KG1 (cell line): ENCODE measurements around the gene STUB1.
"Not testable (repeated sequence)": the region's sequence is repeated elsewhere in the genome, so short reads cannot be mapped to it uniquely, and the experiment has no call there.

ENCODE experiments used
- DNase-seq: peaks from one replicate; lab custom pipeline; 2025; lab: John Stamatoyannopoulos, UW

The STUB1 gene

GRCh38 chr16:678858-679813, 1.1 kb upstream of the STUB1 start:
- DNase-seq = no peak

GRCh38 chr16:680625-680945, 375 bp downstream of the STUB1 start:
- no peak for DNase-seq

GRCh38 chr16:680967-681745, 946 bp downstream of the STUB1 start:
- peak; percentile 4 for DNase-seq

GRCh38 chr16:681746-682427, 1.7 kb downstream of the STUB1 start:
- DNase-seq = no peak

- no peak for DNase-seq
These were observed 2.5 kb downstream of the STUB1 start for GRCh38 chr16:682493-683395.

- DNase-seq = peak; percentile 4
These were observed 3.3 kb downstream of the STUB1 start for GRCh38 chr16:683396-684070.

DNA sequence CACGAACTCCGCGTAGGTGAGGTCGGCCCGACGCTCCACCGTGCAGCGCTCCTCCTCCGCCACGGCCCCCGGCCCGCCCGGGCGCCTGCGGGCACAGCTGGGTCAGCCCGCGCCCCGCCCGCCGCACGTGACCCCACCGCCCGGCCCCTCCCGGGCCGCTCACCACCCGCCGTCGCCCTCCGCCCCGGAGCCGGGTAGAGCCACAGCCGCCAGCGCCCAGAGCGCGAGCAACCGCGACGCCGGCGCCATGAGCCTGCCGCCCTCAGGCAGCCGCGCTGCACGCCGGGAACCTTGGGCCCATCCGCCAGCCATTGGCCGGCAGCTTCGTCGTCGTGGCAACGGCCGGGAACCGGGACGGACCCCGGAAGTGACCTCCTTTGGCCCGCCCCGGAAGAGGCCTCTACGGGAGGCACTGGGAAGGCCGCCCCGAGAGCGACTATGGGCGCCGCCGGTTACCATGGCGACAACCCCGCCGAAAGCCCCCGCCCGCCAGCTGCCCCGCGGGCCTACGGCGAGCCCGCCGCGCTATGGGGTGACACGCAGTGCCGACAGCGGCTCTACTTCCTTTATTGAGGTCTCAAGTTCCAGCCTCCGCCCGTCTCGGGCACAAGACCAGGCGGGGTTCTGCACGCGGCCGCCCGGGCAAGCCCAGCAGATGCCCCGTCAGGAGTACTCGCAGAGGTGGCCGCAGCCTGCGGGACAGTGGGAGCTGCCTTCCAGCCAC, 4.0 kb downstream of the STUB1 start, which contains the start of gene JMJD8:
TSS of gene JMJD8 (minus strand) at position 264 of the 724 bp plus-strand sequence. CDS start at position 249, 15 bp downstream.
- peak; percentile 79 for DNase-seq

GRCh38 chr16:684961-685696, 4.9 kb downstream of the STUB1 start:
- DNase-seq = no peak

DNA sequence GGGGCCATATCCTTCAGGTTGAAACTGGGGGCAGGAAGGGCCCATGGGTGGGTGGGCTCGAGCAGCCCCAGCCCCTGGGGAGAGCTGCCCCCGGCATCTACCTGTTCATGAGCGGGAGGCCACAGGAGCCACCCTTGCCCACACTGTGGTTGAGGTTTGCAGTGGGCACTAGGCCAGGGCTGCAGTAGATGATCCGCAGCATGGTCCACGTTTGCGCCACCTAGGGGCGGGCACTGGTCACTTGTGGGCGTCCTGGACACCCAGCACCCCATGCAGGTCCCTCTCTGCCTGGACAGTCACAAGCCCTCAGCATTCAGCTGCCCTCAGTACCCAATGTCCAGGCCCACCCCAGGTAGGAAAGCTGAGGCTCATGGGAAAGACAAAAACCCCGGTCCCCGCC, 5.8 kb downstream of the STUB1 start:
- DNase-seq = no peak

DNA sequence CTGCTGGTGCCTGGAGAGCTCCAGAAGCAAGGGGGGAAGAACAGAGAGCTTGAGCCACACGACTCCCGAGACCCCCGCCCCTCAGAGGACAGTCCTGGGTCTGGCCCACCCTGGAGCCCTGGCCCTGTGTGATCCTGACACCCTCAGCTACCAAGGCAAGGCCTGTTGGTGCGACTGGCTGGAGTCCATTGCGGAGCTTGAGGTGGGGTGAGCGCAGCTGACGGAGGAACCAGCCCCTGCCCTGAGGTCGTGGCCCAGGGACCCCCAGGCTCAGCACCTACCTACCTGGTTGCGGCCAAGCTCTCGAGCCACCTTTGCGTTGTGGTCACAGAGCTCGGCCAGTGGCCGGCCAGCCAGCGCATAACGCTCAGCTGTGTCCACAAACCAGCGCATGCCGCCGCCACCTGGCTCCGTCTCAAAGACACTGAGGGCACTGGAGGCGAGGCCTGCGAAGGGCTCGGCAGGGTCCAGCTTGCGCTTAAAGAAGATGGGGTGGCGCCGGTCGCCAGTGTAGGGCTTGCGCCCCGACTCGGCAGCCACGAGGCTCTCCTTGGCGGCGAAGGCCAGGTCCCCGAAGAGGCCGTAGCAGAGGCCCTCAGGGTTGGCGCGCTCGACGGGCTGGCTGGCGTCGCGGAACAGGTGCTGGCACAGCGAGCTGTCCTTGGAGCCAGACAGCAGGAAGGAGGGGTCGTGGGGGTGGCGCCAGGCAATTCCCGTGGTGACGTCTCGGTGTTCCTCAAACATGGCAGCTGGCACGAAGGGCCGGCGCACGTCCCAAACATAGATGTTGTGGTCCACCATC, 6.5 kb downstream of the STUB1 start:
- DNase-seq = no peak

DNA sequence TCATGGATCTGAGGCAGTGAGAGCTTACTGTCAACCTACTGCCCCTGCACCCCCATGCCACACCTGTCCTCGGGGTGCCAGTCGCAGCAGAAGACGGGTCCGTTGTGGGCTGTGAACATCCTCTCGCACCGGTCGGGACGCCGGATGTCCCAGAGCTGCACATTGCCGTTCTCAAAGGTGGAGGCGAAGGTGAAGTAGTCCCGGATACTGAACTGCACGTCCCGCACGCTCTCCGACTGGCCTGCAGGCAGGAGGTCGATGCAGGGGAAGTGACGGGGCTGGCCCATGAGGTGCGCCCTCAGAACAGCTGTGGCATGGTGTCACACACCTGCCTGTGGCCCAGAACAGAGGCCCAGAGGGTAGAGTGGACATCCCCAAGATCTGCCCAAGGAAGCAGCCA, 7.3 kb downstream of the STUB1 start:
- no peak for DNase-seq

GRCh38 chr16:689175-689897, 9.1 kb downstream of the STUB1 start:
- DNase-seq = no peak

GRCh38 chr16:691242-691641, 11.0 kb downstream of the STUB1 start:
- not testable (repeated sequence) for DNase-seq

- DNase-seq = no peak
These were observed 12.3 kb downstream of the STUB1 start for GRCh38 chr16:692356-693108.

GRCh38 chr16:693364-693763, 13.2 kb downstream of the STUB1 start:
- no peak for DNase-seq

DNA sequence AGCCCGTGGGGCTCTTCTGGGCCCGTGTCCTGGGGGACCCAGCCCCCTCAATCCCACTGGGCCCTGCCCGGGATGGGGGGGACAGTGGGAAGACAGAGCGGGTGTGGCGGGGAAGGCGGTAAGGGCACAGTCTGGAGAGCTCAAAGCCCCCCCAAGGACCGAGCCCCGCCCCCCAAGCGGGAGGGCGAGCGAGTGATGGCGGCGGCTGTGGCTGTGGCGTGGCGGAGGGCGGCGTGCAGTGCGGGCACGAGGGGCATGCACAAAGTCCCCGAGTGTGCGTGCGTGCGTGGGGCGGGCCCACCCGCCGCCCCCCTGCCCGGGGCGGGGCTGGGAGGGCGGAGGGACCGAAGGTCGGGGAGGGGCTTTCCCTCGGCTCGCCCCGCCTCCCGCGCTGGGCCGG, 13.6 kb downstream of the STUB1 start:
- DNase-seq = no peak

DNA sequence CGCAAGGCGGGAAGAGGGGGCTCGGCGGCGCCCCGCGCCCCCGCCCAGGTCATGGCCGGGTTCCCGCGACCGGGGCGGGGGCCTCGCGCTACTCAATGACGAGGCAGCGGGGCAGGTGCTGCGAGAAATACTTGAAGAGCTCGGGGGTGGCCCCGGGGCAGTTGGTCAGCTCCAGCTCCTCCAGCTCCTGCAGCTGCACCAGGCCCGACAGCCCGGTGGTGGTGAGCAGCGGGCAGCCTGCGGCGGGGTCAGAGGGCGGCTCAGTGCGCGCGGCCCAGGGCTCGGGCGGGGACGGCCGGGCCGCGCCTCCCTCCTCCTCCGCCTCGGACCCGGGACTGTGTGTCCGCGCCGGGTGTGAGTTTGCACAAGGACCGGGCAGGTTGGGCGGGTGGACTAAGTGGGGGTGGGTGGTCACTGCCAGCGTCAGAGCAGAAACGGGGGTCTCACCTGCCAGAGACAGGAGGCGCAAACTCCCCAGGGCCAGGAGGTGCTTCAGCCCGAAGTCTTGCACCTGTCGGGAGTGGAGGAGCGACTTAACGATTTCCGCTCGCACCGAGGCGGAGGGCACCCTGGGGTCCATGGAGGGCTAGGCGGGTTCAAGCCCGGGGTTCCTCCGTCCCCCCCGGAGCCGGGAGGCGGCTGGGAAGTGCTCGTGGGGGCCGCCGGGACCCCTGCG, 14.1 kb downstream of the STUB1 start:
- DNase-seq = no peak
